Measurements from ENCODE around the gene VANGL2. TPM values are rescaled to one million over a fixed set of nuclear protein-coding genes. Genes with fewer than 3 reads are reported as not detected.

Gene VANGL2
- total RNA-seq, 2 donors from 2014 or later = 0.28 to 0.55 TPM

DNA sequence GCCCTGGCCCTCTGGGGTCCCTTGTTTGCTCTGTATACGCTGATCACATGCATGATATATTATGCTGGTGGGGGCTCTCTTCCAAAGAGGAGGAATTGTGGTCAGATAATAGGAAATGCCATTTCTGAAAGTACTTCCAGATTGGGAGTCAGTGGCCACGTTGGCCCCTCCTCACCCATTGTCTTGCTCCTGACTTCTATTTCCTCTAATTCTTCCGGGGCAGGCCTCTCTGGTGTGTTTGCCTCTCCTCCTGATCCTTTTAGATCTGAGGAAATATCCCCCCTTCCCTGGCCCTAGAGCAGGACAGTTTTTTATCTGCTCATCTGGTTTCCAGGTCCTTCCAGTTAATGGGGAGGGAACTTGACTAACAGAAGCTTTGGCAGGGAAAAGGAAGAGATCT lies 2.9 kb downstream of the VANGL2 start:
- DNase-seq (no peak), ATAC-seq (replicated peaks in 1 of 2) (no peak)
- H3K27ac Mint-ChIP-seq = no peak overlapping the region
- peaks cover 13% of the 10 kb centered on the region for H3K4me1 Mint-ChIP-seq (ENCODE audit: low read depth)
- H3K9me3 Mint-ChIP-seq = no peaks in the 10 kb centered on the region
- peaks cover 24% of the 10 kb centered on the region for H3K27me3 Mint-ChIP-seq (ENCODE audit: low read depth)
- H3K36me3 Mint-ChIP-seq (ENCODE audit: insufficient read depth in 2 of 2) = no peaks in the 10 kb centered on the region
- no peak overlapping the region for H3K4me3 Mint-ChIP-seq

DNA sequence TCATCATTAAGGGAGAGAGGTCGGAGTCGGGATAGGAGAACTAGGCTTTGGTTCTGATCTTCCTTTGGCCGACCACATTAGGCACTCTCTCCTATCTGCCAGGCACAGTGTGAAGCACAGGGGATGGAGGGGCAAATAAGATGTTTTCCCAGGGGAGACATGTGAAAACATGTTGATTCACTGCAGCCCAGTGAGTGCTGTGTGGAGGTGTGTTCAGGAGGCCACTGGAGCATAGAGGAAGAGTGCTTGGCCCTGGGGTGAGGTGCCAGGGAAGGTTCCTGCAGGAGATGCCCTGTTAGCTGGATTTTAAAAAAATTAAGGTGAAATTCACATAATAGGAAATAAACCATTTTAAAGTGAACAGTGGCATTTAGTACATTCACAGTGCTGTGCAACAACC lies 3.7 kb downstream of the VANGL2 start:
- H3K36me3 Mint-ChIP-seq (ENCODE audit: insufficient read depth in 2 of 2) = no peaks in the 10 kb centered on the region
- peaks cover 13% of the 10 kb centered on the region for H3K4me1 Mint-ChIP-seq (ENCODE audit: low read depth)
- H3K4me3 Mint-ChIP-seq = no peak overlapping the region
- ATAC-seq (replicated peaks in 1 of 2) (no peak), DNase-seq (no peak)
- peaks cover 18% of the 10 kb centered on the region for H3K27me3 Mint-ChIP-seq (ENCODE audit: low read depth)
- H3K27ac Mint-ChIP-seq = no peak overlapping the region
- H3K9me3 Mint-ChIP-seq = no peaks in the 10 kb centered on the region

DNA sequence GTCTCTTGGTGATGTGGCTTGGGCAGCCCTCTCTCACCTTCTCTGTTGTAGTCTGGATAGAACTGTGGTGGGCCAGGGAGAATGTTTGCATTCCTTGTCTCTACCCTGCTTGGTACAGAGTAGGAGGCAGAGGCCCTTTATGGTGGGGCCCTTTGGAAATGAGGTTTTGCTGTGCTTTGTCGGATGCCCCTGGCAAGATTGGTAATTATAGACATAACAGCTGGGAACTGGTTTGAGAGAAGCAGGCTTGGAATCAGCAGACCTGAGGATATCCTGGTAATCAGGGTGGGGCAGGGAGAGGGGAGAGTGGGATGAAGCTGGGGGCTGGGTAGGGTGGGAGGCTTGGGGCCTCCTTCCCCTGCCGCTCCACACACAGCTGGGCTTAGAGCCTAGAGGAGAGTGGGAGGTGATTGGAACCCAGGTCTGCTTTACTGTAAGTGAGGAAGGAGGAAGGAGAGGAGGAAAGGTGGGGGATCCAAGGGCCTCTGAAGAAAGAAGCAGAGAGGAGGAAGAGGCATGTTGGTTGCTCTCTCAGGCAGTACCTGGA lies 5.0 kb downstream of the VANGL2 start:
- H3K4me3 Mint-ChIP-seq = no peak overlapping the region
- H3K9me3 Mint-ChIP-seq = no peaks in the 10 kb centered on the region
- no peaks in the 10 kb centered on the region for H3K36me3 Mint-ChIP-seq (ENCODE audit: insufficient read depth in 2 of 2)
- DNase-seq (no peak), ATAC-seq (replicated peaks in 1 of 2) (no peak)
- H3K27ac Mint-ChIP-seq = no peak overlapping the region
- peaks cover 13% of the 10 kb centered on the region for H3K4me1 Mint-ChIP-seq (ENCODE audit: low read depth)
- peaks cover 18% of the 10 kb centered on the region for H3K27me3 Mint-ChIP-seq (ENCODE audit: low read depth)

DNA sequence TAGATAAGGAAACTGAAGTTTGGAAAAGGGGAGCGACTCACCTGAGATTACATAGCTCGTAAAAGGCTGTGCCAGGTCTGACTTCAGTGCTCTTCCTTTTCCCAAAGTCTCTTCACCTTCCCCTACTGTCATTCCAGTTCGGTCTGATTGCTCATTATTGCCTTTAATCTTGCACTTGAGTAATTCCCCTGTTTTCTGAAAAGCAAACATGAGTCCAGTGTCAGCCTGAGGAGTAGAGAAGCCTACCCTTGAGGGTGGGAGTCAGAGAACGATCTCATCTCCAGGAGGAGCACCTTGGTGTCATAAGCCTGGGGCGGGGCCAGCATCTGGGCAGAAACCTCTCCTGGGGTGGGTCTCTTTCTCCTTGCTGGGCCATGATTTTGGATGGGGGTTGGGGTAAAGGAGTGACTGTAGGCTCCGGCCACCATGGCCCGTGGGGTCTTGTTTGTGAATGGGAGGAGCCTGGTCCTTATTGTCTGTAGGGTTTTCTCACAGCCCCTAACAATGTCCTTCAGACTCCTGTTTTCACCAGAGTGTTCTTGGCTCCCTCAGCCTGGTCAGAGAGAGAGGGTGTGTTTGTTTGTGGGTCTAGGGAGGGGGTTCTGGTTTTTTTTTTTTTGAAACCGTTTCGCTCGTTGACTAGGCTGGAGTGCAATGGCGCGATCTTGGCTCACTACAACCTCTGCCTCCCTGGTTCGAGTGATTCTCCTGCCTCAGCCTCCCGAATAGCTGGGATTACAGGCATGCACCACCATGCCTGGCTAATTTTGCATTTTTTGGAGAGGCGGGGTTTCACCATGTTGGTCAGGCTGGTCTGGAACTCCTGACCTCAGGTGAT lies 6.0 kb downstream of the VANGL2 start:
- DNase-seq = no peak
- Mint-ChIP-seq H3K4me3 (no peak overlapping the region), H3K4me1 (ENCODE audit: low read depth) (peaks cover 9% of the 10 kb centered on the region), H3K36me3 (ENCODE audit: insufficient read depth in 2 of 2) (no peaks in the 10 kb centered on the region), H3K27ac (no peak overlapping the region), H3K9me3 (no peaks in the 10 kb centered on the region), H3K27me3 (ENCODE audit: low read depth) (peaks cover 14% of the 10 kb centered on the region)
- no peak for ATAC-seq (replicated peaks in 1 of 2)

DNA sequence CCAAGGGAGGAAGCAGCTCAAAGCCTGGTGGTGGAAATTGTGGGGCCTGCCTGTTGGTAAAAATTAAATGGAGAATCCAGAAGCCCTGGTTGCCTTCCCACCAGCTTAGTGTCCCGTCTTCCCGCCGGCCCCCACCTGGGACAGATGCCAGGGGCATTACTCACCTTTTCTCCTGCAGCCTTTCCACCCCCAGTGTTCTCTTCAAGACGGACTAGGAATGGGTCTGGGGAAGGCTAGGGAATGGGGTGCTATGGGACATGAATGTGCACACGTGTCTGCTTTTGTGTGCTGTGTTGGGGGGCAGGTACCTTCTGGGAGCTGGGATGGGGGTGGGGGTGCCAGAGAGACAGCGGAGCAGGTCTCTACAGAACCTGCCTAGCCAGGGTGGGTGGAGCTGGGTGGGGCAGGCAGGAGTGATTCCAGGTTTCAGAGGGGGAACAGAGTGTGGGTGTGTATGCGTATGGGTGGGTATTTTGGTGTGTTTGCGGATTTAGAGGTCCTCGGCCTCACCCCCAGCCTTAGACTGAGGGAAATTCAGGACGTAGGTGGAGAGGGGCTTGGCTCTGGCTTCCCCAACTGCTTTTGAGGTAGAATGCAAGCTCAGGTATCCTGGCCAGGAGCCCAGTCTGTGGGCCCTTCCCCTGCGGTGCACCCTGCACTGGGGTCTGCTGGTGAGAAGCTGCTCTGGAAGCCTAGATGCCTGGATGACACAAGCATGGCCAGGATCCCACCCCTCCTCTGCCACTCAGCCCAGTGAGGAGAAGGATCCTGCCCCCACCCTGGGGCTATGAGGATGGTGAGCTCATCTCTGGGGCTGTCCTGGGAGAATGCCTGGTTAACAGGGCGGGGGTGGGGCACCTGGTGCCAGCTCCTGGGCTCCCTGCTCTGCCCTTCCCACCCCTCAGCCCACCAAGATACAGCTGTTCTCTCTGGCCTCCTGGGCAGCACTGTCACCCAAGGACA lies 7.8 kb downstream of the VANGL2 start:
- H3K36me3 Mint-ChIP-seq (ENCODE audit: insufficient read depth in 2 of 2) = no peaks in the 10 kb centered on the region
- ATAC-seq (replicated peaks in 1 of 2) (no peak), DNase-seq (no peak)
- no peak overlapping the region for H3K27ac Mint-ChIP-seq
- no peak overlapping the region for H3K4me3 Mint-ChIP-seq
- no peaks in the 10 kb centered on the region for H3K4me1 Mint-ChIP-seq (ENCODE audit: low read depth)
- no peaks in the 10 kb centered on the region for H3K9me3 Mint-ChIP-seq
- H3K27me3 Mint-ChIP-seq (ENCODE audit: low read depth) = no peaks in the 10 kb centered on the region

DNA sequence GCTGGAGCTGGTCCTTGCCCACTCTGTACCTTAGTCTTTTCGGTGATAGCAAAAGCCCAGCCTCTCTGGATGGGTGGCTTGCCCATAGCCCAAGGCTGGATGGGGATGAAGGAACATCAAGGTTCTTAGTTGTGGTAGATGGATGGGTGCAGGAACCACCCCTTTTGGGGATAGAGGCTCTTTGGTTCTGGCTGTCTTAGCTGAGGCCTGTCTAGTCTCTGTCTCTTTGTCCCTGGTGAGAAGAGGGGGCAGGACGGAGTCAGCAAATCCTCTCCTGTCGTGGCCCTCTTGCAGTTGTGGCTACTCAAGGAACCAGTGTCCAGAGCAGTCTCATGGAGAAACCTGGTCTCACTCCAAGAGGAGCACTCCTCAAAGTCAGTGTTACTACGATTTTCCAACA lies 8.5 kb downstream of the VANGL2 start:
- Mint-ChIP-seq H3K4me1 (ENCODE audit: low read depth) (no peaks in the 10 kb centered on the region), H3K27me3 (ENCODE audit: low read depth) (no peaks in the 10 kb centered on the region), H3K36me3 (ENCODE audit: insufficient read depth in 2 of 2) (no peaks in the 10 kb centered on the region), H3K9me3 (no peaks in the 10 kb centered on the region), H3K4me3 (no peak overlapping the region), H3K27ac (no peak overlapping the region)
- ATAC-seq (replicated peaks in 1 of 2) (no peak), DNase-seq (no peak)

DNA sequence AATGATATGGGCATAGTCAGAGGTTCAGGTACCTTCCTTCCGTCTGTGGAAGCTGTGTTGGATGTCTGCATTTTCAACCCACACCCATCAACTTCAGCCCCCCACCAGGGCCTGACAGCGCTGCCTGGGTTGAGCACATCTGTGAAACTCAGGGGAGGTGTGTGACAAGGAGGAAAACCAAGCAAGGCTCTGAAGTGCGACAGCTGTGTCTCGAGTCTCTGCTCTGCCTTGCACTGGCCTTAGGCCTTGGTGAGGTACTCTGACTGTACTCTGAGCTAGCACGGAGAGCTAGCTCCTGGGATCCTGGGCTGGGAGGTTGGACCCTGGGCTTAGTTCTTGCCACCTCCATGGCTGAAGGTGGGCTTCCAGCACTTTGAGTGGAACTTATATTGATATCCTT lies 9.1 kb downstream of the VANGL2 start:
- no peaks in the 10 kb centered on the region for H3K27me3 Mint-ChIP-seq (ENCODE audit: low read depth)
- no peaks in the 10 kb centered on the region for H3K9me3 Mint-ChIP-seq
- H3K27ac Mint-ChIP-seq = no peak overlapping the region
- no peak overlapping the region for H3K4me3 Mint-ChIP-seq
- DNase-seq (no peak), ATAC-seq (replicated peaks in 1 of 2) (no peak)
- no peaks in the 10 kb centered on the region for H3K36me3 Mint-ChIP-seq (ENCODE audit: insufficient read depth in 2 of 2)
- no peaks in the 10 kb centered on the region for H3K4me1 Mint-ChIP-seq (ENCODE audit: low read depth)

DNA sequence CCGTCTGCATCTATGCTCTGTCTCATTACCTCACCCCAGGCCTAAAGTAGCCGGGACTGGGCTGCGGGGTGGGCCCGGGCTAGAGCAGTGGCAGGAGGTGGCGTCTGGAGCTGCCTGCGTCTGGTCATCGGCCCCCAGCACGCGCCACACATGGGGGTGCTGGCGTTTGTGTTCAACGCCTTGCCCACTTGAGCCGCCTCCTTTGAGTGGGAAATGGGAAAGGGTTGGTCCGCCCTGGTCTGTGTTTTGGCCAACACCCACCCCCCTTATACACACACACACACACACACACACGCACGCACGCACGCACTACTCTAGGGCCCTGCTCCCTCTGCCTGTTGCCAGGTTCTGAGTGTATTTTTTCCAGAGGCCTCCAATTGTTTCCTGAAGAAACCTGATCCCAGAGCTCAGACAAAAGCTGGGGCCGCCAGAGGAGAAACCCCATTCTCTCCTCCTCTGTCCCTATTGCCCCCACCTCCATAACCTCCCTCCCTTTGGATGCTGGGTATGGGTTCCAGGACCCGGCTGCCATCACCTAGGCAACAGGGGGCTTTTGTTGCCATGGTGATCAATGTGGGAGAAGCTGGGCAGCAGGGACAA lies 10.1 kb downstream of the VANGL2 start:
- H3K4me3 Mint-ChIP-seq = no peak overlapping the region

DNA sequence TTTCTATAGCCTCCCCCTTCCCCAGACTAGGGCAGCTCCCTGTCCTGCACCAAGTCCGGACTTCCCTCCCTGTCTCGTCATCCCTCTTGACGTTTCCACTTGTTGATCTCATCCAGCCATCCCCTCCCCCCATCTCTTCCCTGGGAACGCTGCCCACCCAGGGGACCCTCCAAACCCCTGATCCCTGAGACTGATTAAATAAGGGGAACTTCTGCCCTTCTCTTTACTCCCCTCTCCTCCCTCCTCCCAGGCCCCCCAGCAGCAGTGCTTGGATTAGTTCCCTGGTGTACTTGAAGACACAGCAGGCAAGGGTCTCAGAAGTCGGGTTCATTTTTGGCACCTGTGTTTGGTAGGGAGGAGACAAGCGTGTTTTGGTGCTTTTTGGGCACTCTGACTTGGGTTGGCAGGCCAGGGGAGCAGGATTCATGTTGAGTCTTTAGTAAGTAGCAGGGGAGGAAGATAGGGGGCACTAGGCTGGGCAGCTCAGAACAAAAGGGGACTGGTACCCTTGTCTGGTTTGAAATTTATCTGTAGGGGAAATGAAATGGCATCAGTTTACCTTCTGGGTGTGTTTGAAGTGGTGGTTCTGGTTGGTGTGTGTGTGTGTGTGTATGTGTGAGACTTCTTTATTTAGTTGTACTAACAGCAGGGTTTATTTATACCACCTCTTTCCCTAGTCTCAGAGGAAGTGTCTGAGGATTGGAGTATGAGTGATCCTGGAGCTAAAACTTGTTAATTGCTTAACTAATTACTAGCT lies 11.1 kb downstream of the VANGL2 start:
- DNase-seq = no peak
- Mint-ChIP-seq H3K4me3 (no peak overlapping the region), H3K36me3 (ENCODE audit: insufficient read depth in 2 of 2) (no peaks in the 10 kb centered on the region), H3K4me1 (ENCODE audit: low read depth) (no peaks in the 10 kb centered on the region), H3K27me3 (ENCODE audit: low read depth) (no peaks in the 10 kb centered on the region), H3K9me3 (no peaks in the 10 kb centered on the region), H3K27ac (no peak overlapping the region)
- no peak for ATAC-seq (replicated peaks in 1 of 2)

More for the DNA sequence above, 10.1 kb downstream of the VANGL2 start:
- H3K9me3 Mint-ChIP-seq = no peaks in the 10 kb centered on the region
- no peaks in the 10 kb centered on the region for H3K36me3 Mint-ChIP-seq (ENCODE audit: insufficient read depth in 2 of 2)
- H3K27me3 Mint-ChIP-seq (ENCODE audit: low read depth) = no peaks in the 10 kb centered on the region
- no peak for ATAC-seq (replicated peaks in 1 of 2)
- no peak overlapping the region for H3K27ac Mint-ChIP-seq
- no peaks in the 10 kb centered on the region for H3K4me1 Mint-ChIP-seq (ENCODE audit: low read depth)
- no peak for DNase-seq

DNA sequence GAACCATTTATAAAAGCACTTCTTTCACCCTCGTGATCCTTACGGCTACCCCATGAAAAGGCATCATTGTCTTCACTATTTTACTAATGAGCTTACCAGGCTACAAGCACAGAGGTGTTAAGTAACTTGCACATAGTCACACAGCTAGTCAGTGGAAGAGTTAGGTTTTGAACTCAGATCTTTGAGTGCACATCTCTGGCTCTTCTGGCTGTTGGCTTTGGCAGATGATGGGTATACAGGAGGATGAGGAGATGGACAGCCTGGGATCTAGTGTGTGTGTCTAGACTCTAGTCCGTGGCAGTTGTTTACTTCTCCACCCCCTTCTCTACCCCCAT lies 11.6 kb downstream of the VANGL2 start:
- Mint-ChIP-seq H3K27me3 (ENCODE audit: low read depth) (no peaks in the 10 kb centered on the region), H3K4me1 (ENCODE audit: low read depth) (no peaks in the 10 kb centered on the region), H3K27ac (no peak overlapping the region), H3K4me3 (no peak overlapping the region), H3K36me3 (ENCODE audit: insufficient read depth in 2 of 2) (no peaks in the 10 kb centered on the region), H3K9me3 (no peaks in the 10 kb centered on the region)
- DNase-seq = no peak
- ATAC-seq (replicated peaks in 1 of 2) = no peak

DNA sequence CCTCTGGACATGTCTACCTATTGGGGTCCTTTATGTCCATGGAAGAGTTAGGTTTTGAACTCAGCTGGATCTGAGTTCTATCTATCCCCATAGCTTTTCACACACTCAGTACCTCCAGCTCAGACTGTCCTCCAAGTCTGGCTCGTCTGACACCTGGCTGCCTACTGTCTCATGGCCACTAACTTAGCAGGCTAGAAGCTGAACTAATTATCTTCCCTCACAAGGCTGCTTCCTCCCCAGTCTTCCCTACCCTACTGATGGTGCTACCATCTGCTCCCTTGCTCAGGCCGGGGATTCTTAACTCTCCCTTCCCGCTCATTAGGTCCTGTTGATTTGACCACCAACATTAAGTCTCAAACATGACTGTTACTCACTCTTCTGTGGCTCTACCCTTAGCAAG lies 13.4 kb downstream of the VANGL2 start:
- Mint-ChIP-seq H3K27ac (no peak overlapping the region), H3K36me3 (ENCODE audit: insufficient read depth in 2 of 2) (no peaks in the 10 kb centered on the region), H3K27me3 (ENCODE audit: low read depth) (no peaks in the 10 kb centered on the region), H3K4me3 (no peak overlapping the region), H3K4me1 (ENCODE audit: low read depth) (no peaks in the 10 kb centered on the region), H3K9me3 (no peaks in the 10 kb centered on the region)
- ATAC-seq (replicated peaks in 1 of 2) = no peak
- no peak for DNase-seq

DNA sequence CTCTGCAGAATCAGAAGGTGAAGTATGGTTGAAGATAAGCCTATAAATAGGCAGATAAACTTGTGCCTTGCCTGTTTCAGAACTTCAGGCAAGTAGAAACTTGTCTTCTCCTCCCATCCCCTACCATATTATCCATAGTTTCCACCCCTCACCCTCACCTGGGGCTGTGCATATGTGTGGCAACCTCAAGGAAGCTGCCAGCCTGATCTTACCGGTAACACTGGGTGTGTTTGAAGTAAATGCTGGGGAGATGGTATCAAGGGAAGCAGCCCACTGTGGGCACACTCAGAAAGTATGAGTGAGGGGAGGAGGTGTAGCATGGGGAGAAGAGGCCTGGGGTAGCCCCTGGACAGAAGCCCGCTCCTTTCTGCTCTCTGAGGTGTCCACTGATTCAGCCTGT lies 14.5 kb downstream of the VANGL2 start:
- Mint-ChIP-seq H3K27me3 (ENCODE audit: low read depth) (no peaks in the 10 kb centered on the region), H3K4me1 (ENCODE audit: low read depth) (no peaks in the 10 kb centered on the region), H3K36me3 (ENCODE audit: insufficient read depth in 2 of 2) (no peaks in the 10 kb centered on the region), H3K9me3 (no peaks in the 10 kb centered on the region), H3K27ac (no peak overlapping the region), H3K4me3 (no peak overlapping the region)
- ATAC-seq (replicated peaks in 1 of 2) (no peak), DNase-seq (no peak)
